ENCODE results near the gene UGT2B28. TPM values are rescaled to one million over a fixed set of nuclear protein-coding genes. Genes with fewer than 3 reads are reported as not detected.
"Not testable (repeated sequence)": the region's sequence is repeated elsewhere in the genome, so short reads cannot be mapped to it uniquely, and the experiment has no call there.

Gene UGT2B28
- not detected for total RNA-seq

DNA sequence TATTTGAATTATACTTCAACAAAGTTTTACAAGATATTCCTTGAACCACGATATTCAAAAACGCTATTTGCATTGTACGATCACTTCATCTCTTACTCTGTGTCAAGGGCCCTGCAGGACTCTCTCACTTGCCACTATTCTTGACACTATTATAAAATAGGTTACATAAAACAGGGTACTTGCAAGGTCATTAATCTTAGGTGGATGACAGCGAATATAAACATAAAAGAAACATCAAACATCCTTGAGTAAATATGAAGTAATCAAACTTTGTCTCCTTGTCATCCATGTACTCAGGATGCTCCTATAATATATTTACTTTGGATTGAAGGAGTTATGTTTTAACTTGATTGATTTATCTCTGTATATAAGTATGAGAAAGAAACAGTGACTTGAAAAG is at the start of gene UGT2B28:
Gene UGT2B28, plus strand, starts transcription at position 395 of the 400 bp plus-strand sequence. CDS start 26 bp downstream, outside the sequence.
- H3K36me3 Mint-ChIP-seq (ENCODE audit: low read depth); DNase-seq; CTCF ChIA-PET; H3K4me1 Mint-ChIP-seq; POLR2A ChIA-PET; H3K4me3 Mint-ChIP-seq; H3K27ac Mint-ChIP-seq; H3K9me3 Mint-ChIP-seq; H3K27me3 Mint-ChIP-seq: not testable (repeated sequence)

DNA sequence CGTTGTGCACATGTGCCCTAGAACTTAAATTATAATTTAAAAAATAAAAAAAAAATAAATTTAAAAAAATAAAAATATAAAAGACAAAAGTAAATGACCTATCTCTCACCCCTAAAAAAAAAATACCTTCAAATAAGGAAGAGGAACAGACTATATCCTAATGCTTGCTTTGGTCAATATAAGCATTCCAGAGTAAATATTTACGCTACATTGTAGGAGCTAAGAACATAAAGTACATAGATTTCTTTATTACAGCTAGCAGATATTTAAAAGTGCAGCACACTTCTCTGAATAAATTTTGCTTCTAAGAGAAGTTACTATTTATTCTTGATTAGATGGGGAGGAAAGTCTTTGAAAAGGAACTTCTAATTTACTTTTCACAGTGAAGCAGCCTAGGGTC is 41.2 kb upstream of the UGT2B28 start:
- Mint-ChIP-seq H3K27me3 (no peaks in the 10 kb centered on the region), H3K36me3 (ENCODE audit: low read depth) (no peaks in the 10 kb centered on the region)

DNA sequence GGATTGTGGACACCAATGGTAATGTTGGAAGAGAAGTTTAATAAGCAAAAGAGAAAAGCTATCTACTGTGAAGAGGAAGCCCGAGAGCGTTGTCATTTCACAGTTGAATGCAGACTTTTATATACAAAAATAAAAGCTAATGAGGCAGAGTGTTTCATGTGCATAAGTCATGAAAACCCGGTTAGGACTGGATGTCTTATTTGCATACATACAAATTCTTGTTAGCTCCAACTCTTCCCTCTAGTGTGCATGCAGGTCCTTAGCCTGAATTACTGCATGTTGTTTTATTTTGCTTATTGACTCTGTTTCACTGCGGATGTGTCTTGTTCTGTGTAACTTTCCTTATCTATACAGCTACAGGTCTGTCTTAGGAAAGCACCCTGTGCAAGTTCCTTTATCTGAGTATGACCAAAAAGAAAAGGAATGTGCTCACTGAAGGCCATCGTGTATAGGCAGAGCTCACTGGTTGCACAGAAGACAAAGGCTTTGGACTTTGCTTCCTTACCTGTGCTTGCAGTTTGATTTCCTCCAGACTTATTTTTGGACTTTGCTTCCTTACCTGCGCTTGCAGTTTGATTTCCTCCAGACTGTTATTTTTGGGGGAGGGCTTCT is 40.6 kb upstream of the UGT2B28 start:
- no peak overlapping the region for H3K27ac Mint-ChIP-seq
- CTCF ChIA-PET, result no interaction called here

More for the DNA sequence above, 41.2 kb upstream of the UGT2B28 start:
- no peaks in the 10 kb centered on the region for H3K4me1 Mint-ChIP-seq
- H3K4me3 Mint-ChIP-seq, result no peak overlapping the region
- H3K9me3 Mint-ChIP-seq, result no peaks in the 10 kb centered on the region
- ChIA-PET CTCF (no interaction called here), POLR2A (no interaction called here)
- no peak for DNase-seq
- no peak overlapping the region for H3K27ac Mint-ChIP-seq

DNA sequence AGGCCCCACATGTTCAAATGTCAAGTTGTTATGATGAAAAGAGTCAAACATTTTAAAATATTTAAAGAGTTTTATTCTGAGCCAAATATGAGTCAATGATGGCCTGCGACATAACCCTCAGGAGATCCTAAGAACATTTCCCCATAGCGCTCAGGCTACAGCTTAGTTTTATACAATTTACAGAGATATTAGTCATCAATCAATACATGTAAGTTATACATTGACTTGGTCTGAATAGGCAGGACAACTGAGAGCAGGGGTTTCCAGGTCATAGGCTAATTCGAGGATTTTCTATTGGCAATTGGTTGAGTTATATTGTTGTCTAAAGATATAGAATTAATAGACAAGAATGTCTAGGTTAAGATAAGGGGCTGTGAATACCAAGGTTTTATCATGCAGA is 39.5 kb upstream of the UGT2B28 start:
- DNase-seq; CTCF ChIA-PET; H3K4me1 Mint-ChIP-seq; H3K27me3 Mint-ChIP-seq; H3K27ac Mint-ChIP-seq; H3K9me3 Mint-ChIP-seq; POLR2A ChIA-PET; H3K36me3 Mint-ChIP-seq (ENCODE audit: low read depth); H3K4me3 Mint-ChIP-seq: not testable (repeated sequence)

More for the DNA sequence above, 40.6 kb upstream of the UGT2B28 start:
- Mint-ChIP-seq H3K4me3 (no peak overlapping the region), H3K4me1 (no peaks in the 10 kb centered on the region), H3K36me3 (ENCODE audit: low read depth) (no peaks in the 10 kb centered on the region), H3K27me3 (no peaks in the 10 kb centered on the region), H3K9me3 (no peaks in the 10 kb centered on the region)
- POLR2A ChIA-PET, result no interaction called here
- no peak for DNase-seq

DNA sequence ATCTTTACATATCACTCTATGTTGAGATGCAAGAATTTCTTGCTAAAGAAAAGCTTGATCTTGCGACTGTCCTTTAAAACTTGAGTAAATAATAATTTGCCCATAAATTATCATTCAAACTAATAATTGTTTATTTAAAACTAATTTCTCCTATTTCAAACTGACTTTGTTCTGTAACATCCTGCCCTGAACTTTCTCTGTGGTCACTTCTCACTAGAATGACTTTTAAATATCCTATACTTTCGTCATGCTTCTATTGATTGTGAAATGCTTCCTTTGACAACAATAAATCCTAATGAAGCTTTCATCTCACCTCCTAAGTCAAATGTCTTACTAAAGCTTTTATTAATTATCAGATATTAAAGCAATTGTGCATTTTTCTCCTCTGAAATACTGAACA is 38.5 kb upstream of the UGT2B28 start:
- H3K36me3 Mint-ChIP-seq (ENCODE audit: low read depth); POLR2A ChIA-PET; H3K27ac Mint-ChIP-seq; CTCF ChIA-PET; H3K27me3 Mint-ChIP-seq; H3K9me3 Mint-ChIP-seq; H3K4me3 Mint-ChIP-seq; H3K4me1 Mint-ChIP-seq; DNase-seq: not testable (repeated sequence)

DNA sequence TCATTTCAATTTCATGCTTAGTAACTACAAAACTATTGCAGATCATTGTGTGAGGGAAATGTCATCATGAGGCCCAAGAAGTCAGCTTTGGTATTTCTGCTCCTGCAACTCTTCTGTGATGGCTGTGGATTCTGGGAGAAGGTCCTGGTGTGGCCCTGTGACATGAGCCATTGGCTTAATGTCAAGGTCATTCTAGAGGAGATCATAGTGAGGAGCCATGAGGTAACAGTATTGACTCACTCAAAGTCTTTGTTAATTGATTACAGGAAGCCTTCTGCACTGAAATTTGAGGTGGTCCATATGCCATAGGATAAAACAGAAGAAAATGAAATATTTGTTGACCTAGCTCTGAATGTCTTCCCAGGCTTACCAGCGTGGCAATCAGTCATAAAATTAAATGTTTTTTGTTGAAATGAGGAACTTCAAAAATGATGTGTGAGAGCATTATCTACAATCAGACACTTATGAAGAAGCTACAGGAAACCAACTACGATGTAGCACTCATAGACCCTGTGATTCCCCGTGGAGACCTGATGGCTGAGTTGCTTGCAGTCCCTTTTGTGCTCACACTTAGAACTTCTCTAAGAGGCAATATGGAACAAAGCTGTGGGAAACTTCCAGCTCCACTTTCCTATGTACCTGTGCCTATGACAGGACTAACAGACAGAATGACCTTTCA is 37.6 kb upstream of the UGT2B28 start:
- CTCF ChIA-PET, H3K27me3 Mint-ChIP-seq: not testable (repeated sequence)

DNA sequence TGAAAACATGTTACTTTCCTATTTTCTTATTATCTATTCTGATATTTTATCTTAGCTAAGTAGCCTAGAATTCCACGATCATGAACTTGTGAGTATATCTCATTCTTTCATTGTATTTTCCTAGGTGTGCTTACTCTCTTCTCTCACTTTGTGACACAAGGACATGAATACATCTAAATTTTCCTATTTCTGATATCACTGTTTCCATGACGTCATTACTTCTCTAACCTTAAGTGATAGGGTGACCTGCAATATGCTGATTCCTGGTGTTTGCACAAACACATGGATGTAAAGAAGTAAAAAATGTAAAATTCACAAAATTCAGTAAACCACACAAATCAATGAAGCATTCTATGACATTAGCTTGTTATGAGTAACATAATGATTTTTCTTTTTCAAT is 29.4 kb upstream of the UGT2B28 start:
- DNase-seq; H3K9me3 Mint-ChIP-seq; H3K4me1 Mint-ChIP-seq; H3K4me3 Mint-ChIP-seq; H3K27ac Mint-ChIP-seq; H3K27me3 Mint-ChIP-seq; CTCF ChIA-PET; H3K36me3 Mint-ChIP-seq (ENCODE audit: low read depth); POLR2A ChIA-PET: not testable (repeated sequence)

More for the DNA sequence above, 37.6 kb upstream of the UGT2B28 start:
- H3K27ac Mint-ChIP-seq; H3K36me3 Mint-ChIP-seq (ENCODE audit: low read depth); H3K4me1 Mint-ChIP-seq; H3K9me3 Mint-ChIP-seq; POLR2A ChIA-PET; H3K4me3 Mint-ChIP-seq; DNase-seq: not testable (repeated sequence)

DNA sequence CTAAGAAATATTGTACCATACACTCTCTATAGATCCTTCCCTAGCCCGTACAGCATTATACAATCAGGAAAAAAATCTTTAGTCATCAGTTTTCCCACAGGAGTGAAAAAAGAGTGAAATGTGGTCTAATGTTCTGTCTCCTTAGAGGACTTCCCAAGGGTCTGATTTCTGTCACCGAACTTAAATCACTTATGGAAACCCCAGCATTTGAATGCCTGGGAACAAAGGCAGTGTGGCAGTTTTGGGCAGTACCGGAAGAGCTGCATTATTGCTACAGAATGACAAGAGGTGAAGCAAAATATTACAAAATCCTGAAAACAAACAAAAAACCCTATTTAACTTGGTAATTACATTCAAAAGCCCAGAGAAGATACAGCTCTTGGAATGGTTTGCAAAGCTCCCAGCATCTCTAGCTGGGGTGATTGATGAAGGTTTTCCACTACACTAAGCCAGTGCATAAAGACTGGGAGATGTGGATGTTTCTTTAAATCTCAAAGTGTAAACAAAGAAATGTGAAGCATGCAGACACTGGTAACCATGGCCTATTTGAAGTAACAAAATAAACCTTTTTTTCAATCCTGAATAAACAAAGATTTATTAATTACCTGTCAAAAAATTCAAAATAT is 27.0 kb upstream of the UGT2B28 start:
- H3K9me3 Mint-ChIP-seq; H3K36me3 Mint-ChIP-seq (ENCODE audit: low read depth); POLR2A ChIA-PET; H3K27ac Mint-ChIP-seq; CTCF ChIA-PET; DNase-seq; H3K4me1 Mint-ChIP-seq; H3K27me3 Mint-ChIP-seq; H3K4me3 Mint-ChIP-seq: not testable (repeated sequence)

DNA sequence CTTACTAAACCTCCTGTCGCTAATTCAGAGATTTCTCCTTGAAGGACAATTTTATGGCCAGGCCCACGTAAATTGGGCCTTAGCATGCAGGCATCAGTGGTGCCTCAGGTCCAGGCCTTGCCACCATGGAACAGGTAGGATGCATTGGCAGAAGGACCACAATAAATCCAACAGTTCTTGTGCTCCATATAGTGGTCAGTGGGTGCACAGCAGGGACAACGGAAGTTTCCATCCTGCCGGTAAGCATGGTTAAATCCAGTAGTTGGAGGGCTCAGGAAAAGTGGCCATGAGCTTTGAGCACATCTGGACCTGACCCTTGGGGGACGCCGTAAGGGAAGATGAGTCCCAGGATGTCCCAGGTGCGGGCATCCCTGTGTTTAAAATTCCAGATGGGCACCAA is 11.7 kb upstream of the UGT2B28 start:
- DNase-seq; CTCF ChIA-PET; H3K36me3 Mint-ChIP-seq (ENCODE audit: low read depth); H3K9me3 Mint-ChIP-seq; H3K27ac Mint-ChIP-seq; POLR2A ChIA-PET; H3K4me3 Mint-ChIP-seq; H3K4me1 Mint-ChIP-seq; H3K27me3 Mint-ChIP-seq: not testable (repeated sequence)

DNA sequence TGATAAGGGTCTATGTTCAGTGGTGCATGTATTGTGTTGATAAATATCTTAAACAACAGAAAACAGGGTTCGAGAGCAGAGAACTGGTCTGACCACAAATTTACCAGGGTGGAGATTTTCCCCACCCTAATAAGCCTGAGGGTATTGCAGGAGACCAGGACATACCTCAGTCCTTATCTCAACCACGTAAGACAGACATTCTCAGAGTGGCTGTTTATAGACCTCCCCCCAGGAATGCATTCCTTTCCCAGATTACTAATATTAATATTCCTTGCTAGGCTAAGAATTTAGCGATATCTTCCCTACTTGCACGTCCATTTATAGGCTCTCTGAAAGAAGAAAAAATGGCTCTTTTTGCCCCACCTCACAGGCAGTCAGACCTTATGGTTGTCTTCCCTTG is 16.1 kb downstream of the UGT2B28 start:
- H3K4me1 Mint-ChIP-seq; H3K36me3 Mint-ChIP-seq (ENCODE audit: low read depth); DNase-seq; CTCF ChIA-PET; POLR2A ChIA-PET; H3K27ac Mint-ChIP-seq; H3K27me3 Mint-ChIP-seq; H3K9me3 Mint-ChIP-seq; H3K4me3 Mint-ChIP-seq: not testable (repeated sequence)

DNA sequence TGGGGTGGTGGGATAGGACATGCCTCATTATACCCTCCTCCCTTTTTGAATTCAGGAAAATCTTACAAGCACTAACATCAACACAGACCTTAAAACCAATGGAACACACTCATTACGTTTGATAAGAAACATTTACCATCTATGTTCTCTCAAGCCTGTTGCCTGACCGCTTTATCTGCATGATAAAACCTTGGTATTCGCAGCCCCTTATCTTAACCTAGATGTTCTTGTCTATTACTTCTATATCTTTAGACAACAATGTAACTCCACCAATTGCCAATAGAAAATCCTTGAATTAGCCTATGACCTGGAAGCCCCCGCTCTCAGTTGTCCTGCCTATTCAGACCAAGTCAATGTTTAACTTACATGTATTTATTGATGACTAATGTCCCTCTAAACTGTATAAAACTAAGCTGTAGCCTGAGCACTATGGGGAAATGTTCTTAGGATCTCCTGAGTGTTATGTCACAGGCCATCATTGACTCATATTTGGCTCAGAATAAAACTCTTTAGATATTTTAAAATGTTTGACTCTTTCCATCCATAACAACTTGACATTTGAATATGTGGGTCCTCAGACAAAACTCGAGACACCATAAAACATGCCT is 28.3 kb downstream of the UGT2B28 start:
- H3K27ac Mint-ChIP-seq; H3K36me3 Mint-ChIP-seq (ENCODE audit: low read depth); H3K27me3 Mint-ChIP-seq; CTCF ChIA-PET; H3K4me3 Mint-ChIP-seq; H3K4me1 Mint-ChIP-seq; DNase-seq; POLR2A ChIA-PET; H3K9me3 Mint-ChIP-seq: not testable (repeated sequence)

DNA sequence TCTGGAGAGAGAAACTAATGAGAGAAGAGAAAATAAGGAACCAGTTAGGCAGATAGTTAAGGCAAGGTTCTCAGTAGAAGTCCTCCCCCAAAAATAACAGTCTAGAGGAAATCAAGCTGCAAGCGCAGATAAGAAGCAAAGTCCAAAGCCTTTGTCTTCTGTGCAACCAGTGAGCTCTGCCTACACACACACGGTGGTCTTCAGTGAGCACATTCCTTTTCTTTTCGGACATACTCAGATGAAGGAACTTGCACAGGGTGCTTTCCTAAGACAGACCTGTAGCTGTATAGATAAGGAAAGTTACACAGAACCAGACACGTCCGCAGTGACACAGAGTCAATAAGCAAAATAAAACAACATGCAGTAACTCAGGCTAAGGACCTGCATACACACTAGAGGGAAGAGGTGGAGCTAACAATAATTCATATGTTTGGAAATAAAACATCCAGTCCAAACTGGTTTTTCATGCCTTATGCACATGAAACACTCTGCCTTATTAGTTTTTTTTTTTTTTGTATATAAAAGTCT is 29.3 kb downstream of the UGT2B28 start:
- H3K4me3 Mint-ChIP-seq; H3K36me3 Mint-ChIP-seq (ENCODE audit: low read depth); POLR2A ChIA-PET; DNase-seq; H3K27ac Mint-ChIP-seq; CTCF ChIA-PET; H3K4me1 Mint-ChIP-seq; H3K27me3 Mint-ChIP-seq; H3K9me3 Mint-ChIP-seq: not testable (repeated sequence)

DNA sequence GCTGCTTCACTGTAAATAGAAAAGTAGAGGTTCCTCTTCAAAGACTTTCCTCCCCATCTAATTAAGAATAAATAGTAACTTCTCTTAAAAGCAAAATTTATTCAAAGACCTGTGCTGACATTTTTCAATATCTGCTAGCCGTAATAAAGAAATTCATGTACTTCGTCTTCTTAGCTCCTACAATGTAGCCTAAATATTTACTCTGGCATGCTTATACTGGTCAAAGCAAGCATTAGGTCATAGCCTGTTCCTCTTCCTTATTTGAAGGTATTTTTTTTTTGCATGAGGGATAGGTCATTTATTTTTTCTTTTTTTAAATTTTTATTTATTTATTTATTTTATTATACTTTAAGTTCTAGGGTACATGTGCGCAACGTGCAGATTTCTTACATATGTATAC is 30.0 kb downstream of the UGT2B28 start:
- H3K4me3 Mint-ChIP-seq; H3K27ac Mint-ChIP-seq; H3K27me3 Mint-ChIP-seq; POLR2A ChIA-PET; H3K9me3 Mint-ChIP-seq; CTCF ChIA-PET; DNase-seq; H3K36me3 Mint-ChIP-seq (ENCODE audit: low read depth); H3K4me1 Mint-ChIP-seq: not testable (repeated sequence)

Measured in activated CD4-positive, alpha-beta T cell treated with anti-CD3 and anti-CD28 coated beads, Interleukin-2, amount 10 ng/mL, durations not matched to agents 7 days and 5 days (primary cell).